Endothelial cell of hepatic sinusoid (primary cell): ENCODE results near the gene NGFR.

ENCODE experiments used
- in situ Hi-C: cut with HindIII; loops from 2 replicates; pipeline ENCODE4 v1.10.0; 2017; ENCODE audit warnings: low sequenced_read_pairs

Gene NGFR

GRCh38 chr17:49496183-49496866 lies 1.2 kb downstream of the NGFR start:
- in situ Hi-C loops: no loop called here

GRCh38 chr17:49496867-49497147 lies 1.7 kb downstream of the NGFR start:
- in situ Hi-C loops: no loop called here

- in situ Hi-C loops: no loop called here
Observed at GRCh38 chr17:49497148-49498028, 2.3 kb downstream of the NGFR start.

GRCh38 chr17:49498029-49498615 lies 3.0 kb downstream of the NGFR start:
- in situ Hi-C loops: no loop called here

- in situ Hi-C loops: loop anchor here (5.0 kb wide), 1 partner anchor 64 kb away; no protein-coding TSS in a partner anchor
Observed at GRCh38 chr17:49501496-49501895, 6.4 kb downstream of the NGFR start.

GRCh38 chr17:49502254-49502653 lies 7.2 kb downstream of the NGFR start:
- in situ Hi-C loops: loop anchor here (5.0 kb wide), 1 partner anchor 65 kb away; no protein-coding TSS in a partner anchor

- in situ Hi-C loops: loop anchor here (5.0 kb wide), 1 partner anchor 65 kb away; no protein-coding TSS in a partner anchor
Observed at GRCh38 chr17:49502680-49503079, 7.6 kb downstream of the NGFR start.

- in situ Hi-C loops: loop anchor here (5.0 kb wide), 1 partner anchor 67 kb away; no protein-coding TSS in a partner anchor
Observed at GRCh38 chr17:49504369-49504768, 9.3 kb downstream of the NGFR start.

- in situ Hi-C loops: no loop called here
Observed at GRCh38 chr17:49505854-49506253, 10.8 kb downstream of the NGFR start.

GRCh38 chr17:49506282-49506681 lies 11.2 kb downstream of the NGFR start:
- in situ Hi-C loops: no loop called here

- in situ Hi-C loops: no loop called here
Observed at GRCh38 chr17:49508061-49508865, 13.2 kb downstream of the NGFR start.

GRCh38 chr17:49508866-49509587 lies 13.9 kb downstream of the NGFR start:
- in situ Hi-C loops: no loop called here

GRCh38 chr17:49509588-49509917 lies 14.5 kb downstream of the NGFR start:
- in situ Hi-C loops: no loop called here

GRCh38 chr17:49510059-49510719 lies 15.1 kb downstream of the NGFR start:
- in situ Hi-C loops: no loop called here

GRCh38 chr17:49510720-49511110 lies 15.6 kb downstream of the NGFR start:
- in situ Hi-C loops: no loop called here

GRCh38 chr17:49511810-49512209 lies 16.7 kb downstream of the NGFR start:
- in situ Hi-C loops: no loop called here

- in situ Hi-C loops: no loop called here
Observed at GRCh38 chr17:49512296-49513043, 17.4 kb downstream of the NGFR start.

GRCh38 chr17:49513044-49513395 lies 17.9 kb downstream of the NGFR start:
- in situ Hi-C loops: no loop called here

GRCh38 chr17:49513641-49514040 lies 18.5 kb downstream of the NGFR start:
- in situ Hi-C loops: no loop called here
